ENCODE results near the gene ESPL1. TPM values are rescaled to one million over a fixed set of nuclear protein-coding genes. Genes with fewer than 3 reads are reported as not detected.

The ESPL1 gene
- total RNA-seq, 1 donor from 2014 or later: 0.17 TPM

DNA sequence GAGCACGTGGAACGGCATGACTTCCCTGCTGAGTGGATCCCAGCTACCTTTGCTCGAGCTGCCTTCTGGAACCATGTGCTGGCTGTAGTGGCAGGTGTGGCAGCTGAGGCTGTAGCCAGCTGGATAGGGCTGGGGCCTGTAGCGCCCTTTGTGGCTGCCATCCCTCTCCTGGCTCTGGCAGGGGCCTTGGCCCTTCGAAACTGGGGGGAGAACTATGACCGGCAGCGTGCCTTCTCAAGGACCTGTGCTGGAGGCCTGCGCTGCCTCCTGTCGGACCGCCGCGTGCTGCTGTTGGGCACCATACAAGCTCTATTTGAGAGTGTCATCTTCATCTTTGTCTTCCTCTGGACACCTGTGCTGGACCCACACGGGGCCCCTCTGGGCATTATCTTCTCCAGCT, 14.8 kb upstream of the ESPL1 start:
- DNase-seq (no peak), ATAC-seq (no peak)
- intact Hi-C loops (cut with micrococcal nuclease): loop anchor here (5.0 kb wide), 1 partner anchor 36 kb away; no protein-coding TSS in a partner anchor

DNA sequence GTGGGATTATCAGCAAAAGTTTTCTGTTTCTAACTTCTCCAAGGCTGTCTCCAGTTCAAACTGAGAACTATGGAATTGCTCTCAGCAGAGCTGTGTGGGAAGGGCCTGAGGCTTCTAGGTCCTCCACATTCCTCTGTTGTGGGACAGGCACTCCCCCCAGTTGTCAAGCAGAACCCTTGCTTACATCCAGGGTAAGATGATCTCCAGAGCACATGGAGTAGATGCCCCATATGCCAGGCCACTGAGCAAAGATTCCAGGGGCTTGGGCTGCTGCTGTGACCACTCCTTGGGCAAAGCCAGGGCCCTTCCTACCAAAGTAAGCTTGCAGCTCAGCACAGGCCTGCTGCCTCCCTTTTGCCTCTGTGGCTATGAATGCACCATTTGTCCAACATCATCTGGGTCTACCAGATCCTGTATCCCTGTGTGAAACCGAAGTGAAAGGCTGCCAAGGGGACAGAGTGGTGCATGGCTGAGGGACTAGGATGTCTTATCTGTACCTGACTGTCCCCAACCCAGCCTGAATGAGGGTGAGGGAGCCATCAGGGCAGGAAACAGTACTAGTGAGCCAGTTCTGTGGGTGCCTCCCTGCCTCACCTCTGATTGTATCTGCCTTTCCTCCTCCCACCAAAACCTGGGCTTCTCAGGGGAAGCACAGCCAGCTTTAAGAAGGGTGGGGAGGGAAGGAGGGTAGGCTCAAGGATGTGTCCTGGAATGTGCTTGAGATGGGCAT, 13.1 kb upstream of the ESPL1 start:
- intact Hi-C loops (cut with micrococcal nuclease): loop anchor here (5.0 kb wide), 1 partner anchor 38 kb away; no protein-coding TSS in a partner anchor
- DNase-seq (no peak), ATAC-seq (no peak)

DNA sequence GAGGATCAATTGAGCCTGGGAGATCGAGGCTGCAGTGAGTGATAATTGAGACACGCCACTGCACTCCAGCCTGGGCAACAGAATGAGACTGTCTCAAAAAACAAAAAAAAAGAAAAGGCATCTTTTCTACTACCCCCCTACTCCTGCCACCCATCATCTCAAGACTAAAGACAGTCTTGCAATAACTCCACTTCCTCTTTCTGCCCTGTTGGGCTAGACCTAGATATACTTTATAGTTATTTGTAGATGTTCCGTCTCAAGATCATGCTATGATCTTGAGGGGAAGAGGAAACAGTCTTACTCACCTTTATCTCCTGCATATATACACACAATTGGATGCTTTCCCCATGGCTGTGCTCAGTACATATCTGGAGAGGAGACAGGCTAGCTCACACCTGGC, 12.1 kb upstream of the ESPL1 start:
- DNase-seq: no peak
- intact Hi-C loops (cut with micrococcal nuclease): no loop called here
- no peak for ATAC-seq

DNA sequence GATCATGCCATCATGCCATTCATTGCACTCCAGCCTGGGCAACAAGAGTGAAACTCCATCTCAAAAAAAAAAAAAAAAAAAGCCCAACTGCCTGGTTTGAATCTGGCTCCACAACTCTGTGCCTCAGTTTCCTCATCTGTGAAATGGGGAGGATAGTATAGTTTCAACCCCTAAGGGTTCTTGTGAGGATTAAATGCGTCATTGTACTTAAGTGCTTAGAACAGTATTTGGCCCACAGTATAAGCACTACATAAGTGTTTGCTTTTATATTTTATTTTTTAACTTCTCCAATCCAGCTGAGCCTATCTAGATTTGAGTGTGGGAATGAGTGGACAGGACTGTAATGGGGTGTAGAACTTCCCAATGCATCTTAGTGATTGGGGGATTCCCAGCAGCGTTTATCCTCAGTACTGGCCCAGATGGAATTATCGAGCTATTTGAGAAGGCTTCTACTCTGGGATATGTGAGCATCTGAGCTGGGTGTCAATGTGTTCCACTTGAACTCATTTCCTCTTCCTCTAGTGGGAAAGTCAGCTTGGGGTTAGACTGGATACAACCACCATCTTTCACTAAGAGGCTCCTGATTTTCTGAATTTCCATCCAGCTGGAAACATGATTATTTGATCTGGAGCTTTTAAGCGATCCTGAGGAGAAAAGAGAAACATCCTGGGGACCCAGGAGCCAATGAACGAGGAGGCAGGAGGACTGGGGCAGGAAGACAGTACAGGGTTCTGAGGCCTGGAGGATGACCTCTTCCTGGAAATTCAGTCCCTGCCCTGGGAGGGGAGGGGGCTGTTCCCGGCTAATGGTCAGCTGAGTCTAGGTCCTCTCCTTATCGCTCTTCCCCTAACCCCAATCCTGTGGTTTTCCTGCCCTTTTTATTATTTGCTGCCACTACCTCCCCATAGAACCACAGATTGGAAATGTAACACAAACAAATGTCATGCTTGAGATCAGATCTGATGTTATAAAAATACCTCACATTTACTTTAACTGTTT, 9.3 kb upstream of the ESPL1 start:
- ATAC-seq: no peak
- intact Hi-C loops (cut with micrococcal nuclease): no loop called here

DNA sequence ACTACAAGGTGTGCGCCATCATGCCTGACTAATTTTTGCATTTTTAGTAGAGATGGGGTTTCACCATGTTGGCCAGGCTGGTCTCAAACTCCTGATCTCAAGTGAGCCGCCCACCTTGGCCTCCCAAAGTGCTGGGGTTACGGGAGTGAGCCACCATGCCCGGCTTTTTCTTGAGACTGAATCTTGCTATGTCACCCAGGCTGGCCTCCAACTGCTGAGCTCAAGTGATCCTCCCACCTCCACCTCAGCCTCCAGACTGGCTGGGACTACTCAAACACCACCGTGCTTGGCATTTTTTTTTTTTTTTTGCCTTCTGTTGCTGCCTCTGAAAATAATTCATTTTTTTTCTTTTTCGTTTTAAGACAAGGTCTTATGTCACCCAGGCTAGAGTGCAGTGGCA, 8.2 kb upstream of the ESPL1 start:
- DNase-seq (no peak), ATAC-seq (no peak)
- intact Hi-C loops (cut with micrococcal nuclease): no loop called here

More for the DNA sequence above, 9.3 kb upstream of the ESPL1 start:
- no peak for DNase-seq

DNA sequence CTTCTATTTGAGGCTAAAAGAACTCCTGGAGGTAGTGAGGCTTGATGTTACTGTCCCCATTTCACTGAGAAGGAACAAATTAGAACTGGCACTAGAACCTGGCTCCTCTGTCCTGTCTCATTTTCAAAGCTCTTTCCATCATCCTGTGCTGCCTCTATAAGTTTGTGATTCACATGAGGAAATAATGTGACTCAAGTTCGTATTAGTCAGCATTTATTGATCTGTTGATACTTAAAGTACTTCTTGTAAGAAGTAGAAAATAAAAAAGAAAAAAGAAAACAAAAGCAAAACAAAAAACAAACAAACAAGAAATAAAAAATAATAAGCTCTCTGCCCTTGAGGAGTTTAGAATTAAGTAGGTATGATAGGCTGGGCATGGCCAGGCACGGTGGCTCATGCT, 2.3 kb upstream of the ESPL1 start:
- no peak for DNase-seq
- no peak for ATAC-seq
- intact Hi-C loops (cut with micrococcal nuclease): no loop called here

DNA sequence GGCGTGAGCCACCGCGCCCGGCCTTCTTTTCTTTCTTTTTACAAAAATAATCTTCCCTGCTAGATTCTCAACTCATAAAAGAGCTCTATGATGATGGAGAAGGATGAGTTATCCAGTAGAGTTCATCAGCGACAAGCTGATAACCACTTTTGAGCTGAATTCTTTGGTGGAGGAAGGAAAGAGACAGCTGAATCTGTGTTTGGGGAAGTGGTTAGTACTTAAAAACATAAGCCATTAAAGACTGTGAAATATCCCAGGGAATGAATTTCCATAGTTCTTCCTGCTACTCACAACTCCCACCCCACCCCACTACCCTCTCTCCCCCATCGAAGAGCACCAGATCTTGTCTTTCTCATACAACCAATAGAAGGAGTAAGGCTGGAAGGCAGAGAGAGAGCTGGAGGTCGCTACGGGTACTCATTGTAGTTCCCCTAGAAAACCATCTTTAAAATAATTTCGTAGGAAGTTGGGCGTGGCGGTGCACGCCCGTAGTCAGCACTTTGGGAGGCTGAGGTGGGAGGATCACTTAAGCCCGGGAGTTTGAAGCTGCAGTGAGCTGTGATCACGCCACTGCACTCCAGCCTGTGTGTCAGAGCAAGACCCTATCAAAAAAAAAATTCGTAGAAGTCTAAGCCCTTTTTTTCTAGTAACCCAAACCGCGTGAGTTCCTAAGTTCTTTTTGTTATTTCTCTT, 647 bp upstream of the ESPL1 start:
- intact Hi-C loops (cut with micrococcal nuclease): no loop called here
- DNase-seq: no peak
- peak; percentile 58 for ATAC-seq

DNA sequence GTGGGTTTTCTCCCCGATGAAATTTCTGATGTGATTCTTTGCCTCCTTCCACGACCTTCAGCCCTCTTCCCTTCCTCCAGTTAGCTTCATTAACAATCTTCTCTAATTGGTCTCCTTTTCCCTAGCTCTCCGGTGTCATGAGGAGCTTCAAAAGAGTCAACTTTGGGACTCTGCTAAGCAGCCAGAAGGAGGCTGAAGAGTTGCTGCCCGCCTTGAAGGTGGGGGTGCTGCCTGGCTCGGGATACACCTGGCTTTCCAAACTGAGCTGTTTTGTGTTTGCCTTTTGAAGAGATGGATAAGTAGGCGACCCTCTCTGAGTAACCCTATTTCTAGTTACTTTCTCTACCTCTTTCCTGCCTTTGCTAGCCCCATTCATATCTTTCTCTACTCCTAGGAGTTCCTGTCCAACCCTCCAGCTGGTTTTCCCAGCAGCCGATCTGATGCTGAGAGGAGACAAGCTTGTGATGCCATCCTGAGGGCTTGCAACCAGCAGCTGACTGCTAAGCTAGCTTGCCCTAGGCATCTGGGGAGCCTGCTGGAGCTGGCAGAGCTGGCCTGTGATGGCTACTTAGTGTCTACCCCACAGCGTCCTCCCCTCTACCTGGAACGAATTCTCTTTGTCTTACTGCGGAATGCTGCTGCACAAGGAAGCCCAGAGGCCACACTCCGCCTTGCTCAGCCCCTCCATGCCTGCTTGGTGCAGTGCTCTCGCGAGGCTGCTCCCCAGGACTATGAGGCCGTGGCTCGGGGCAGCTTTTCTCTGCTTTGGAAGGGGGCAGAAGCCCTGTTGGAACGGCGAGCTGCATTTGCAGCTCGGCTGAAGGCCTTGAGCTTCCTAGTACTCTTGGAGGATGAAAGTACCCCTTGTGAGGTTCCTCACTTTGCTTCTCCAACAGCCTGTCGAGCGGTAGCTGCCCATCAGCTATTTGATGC, 797 bp downstream of the ESPL1 start:
- no peak for DNase-seq
- ATAC-seq: no peak
- intact Hi-C loops (cut with micrococcal nuclease): no loop called here

DNA sequence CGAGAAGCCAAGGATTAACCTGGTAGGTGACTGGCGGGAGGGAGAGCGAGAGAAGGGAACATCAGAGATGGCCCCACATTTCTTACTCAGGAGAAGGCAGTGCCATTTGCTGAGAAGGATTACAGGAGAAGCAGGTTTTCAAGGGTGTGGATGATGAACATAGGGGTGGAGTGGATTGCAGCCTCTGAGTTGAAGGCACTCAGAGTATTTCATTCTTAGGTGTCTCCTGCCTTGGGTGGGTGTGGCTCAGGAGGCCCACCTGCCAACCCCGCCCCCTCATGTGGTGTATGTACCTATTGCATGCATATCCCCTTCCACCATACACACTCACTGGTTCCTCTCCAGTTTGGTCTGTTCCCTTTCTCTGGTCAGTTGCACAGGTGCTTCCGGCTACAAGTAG, 6.3 kb downstream of the ESPL1 start:
- DNase-seq (no peak), ATAC-seq (no peak)
- intact Hi-C loops (cut with micrococcal nuclease): no loop called here

DNA sequence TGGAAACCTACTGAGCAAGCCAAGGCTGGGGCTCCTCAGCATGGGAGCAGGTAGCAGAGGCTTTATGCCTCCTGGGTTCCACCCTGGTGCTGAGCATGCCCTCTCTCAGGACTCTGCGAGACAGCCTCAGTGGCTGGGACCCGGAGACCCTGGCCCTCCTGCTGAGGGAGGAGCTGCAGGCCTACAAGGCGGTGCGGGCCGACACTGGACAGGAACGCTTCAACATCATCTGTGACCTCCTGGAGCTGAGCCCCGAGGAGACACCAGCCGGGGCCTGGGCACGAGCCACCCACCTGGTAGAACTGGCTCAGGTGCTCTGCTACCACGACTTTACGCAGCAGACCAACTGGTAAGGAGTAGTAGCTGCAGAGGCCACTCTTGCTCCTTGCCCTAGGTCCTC, 8.4 kb downstream of the ESPL1 start:
- DNase-seq (no peak), ATAC-seq (no peak)
- intact Hi-C loops (cut with micrococcal nuclease): no loop called here

DNA sequence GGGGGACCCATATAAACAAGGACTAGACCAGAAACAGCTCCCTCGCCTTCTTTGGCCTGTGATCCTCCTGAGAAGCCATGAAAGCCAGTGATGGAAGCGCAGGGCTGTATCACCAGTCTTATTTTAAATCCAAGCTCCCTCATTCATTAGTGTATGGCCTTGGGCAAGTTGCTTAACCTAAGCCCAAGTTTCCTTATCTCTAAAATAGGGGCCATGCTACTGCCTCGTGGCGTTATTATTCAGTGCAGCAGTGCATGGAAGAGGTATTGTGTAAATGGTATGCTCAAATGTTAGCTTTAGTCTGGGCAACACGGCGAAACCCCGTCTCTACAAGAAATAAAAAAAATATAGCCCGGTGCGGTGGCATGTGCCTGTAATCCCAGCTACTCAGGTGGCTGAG, 9.9 kb downstream of the ESPL1 start:
- intact Hi-C loops (cut with micrococcal nuclease): no loop called here
- ATAC-seq (no peak), DNase-seq (no peak)

DNA sequence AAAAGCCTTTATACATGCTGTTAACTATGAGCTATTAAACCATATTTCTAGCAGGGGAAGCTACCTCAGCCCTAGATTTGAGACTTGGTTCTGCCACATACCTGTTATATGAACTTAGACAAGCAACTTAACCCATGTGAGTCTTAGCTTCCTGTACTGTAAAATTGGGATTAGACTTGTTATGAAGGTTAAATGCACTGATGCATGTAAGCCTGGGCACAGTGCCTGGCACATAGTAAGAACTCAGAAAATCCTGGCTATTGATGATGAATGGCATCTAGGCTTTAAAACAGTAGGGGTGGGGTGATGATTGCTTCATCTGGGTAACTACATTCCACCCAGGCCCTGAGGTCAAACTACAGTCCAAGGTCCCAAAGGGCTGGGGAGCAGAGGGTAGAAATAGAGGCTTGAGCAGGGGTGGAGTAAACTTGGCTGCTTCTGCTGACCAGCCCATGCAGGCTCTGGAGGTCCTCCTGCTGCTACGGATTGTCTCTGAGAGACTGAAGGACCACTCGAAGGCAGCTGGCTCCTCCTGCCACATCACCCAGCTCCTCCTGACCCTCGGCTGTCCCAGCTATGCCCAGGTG, 11.3 kb downstream of the ESPL1 start:
- ATAC-seq: no peak
- intact Hi-C loops (cut with micrococcal nuclease): no loop called here

DNA sequence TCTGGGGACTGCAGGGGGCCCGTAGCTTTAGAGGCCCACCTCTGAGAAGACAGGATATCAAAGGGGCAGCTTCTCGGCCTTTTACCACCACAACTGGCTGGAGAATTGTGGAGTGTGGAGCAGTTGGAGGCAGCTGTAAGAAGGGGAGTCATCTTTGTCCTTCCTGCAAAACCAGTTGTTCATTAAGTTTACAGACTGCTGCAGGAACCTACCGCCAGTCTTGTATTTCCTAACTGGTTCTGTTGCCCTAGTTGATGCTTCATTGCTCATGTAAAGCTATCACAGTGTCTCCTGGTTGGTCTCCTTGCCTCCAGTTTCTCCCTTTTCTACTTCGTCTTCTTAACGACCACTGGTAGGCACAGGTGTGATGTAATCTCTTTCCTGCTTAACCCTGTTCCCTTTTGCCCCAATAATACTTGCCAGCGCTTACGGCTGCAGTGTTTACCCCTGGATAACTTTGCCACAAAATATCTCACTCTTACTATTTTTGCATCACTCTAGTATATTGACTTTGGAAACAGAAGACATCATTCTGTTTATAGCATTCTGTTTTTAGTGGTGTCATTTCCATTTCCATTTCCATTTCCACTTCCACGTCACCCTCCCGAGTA, 11.9 kb downstream of the ESPL1 start:
- ATAC-seq (no peak), DNase-seq (no peak)
- intact Hi-C loops (cut with micrococcal nuclease): no loop called here

More for the DNA sequence above, 11.3 kb downstream of the ESPL1 start:
- DNase-seq: no peak

DNA sequence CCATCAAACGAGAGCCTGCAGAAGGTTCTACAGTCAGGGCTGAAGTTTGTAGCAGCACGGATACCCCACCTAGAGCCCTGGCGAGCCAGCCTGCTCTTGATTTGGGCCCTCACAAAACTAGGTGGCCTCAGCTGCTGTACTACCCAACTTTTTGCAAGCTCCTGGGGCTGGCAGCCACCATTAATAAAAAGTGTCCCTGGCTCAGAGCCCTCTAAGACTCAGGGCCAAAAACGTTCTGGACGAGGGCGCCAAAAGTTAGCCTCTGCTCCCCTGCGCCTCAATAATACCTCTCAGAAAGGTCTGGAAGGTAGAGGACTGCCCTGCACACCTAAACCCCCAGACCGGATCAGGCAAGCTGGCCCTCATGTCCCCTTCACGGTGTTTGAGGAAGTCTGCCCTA, 18.3 kb downstream of the ESPL1 start:
- DNase-seq: no peak
- intact Hi-C loops (cut with micrococcal nuclease): loop anchor here (5.0 kb wide), 1 partner anchor 74 kb away; no protein-coding TSS in a partner anchor
- ATAC-seq: peak; percentile 30

DNA sequence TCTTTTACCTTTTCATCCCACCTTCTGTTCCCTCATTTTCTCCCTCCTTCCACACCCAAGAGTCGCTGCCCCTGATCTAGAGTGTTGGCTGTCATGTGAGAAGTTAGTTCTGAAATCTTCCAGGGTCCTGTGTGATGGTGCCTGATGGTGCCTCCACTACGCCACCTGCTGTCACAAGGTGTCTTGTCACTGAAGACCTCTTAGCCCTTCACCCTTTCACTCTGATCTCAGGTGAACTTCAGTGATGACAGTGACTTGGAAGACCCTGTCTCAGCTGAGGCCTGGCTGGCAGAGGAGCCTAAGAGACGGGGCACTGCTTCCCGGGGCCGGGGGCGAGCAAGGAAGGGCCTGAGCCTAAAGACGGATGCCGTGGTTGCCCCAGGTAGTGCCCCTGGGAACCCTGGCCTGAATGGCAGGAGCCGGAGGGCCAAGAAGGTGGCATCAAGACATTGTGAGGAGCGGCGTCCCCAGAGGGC, 19.7 kb downstream of the ESPL1 start:
- intact Hi-C loops (cut with micrococcal nuclease): loop anchor here (5.0 kb wide), 1 partner anchor 75 kb away; no protein-coding TSS in a partner anchor
- ATAC-seq (peak; percentile 85), DNase-seq (peak; percentile 78)

DNA sequence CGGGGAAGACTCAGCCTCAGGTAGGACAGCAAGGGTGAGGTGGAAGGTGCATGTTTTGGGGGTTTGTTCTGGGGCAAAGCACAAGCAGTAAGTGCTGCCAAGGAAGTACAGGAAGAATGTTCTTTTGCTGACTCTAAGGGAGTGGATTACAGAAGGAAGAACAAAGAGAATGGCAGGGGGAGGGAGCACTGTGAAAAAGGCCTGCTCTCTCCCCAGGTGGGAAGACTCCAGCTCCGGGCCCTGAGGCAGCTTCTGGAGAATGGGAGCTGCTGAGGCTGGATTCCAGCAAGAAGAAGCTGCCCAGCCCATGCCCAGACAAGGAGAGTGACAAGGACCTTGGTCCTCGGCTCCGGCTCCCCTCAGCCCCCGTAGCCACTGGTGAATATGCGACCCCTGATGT, 20.2 kb downstream of the ESPL1 start:
- no peak for ATAC-seq
- intact Hi-C loops (cut with micrococcal nuclease): loop anchor here (5.0 kb wide), 1 partner anchor 76 kb away; no protein-coding TSS in a partner anchor
- no peak for DNase-seq

DNA sequence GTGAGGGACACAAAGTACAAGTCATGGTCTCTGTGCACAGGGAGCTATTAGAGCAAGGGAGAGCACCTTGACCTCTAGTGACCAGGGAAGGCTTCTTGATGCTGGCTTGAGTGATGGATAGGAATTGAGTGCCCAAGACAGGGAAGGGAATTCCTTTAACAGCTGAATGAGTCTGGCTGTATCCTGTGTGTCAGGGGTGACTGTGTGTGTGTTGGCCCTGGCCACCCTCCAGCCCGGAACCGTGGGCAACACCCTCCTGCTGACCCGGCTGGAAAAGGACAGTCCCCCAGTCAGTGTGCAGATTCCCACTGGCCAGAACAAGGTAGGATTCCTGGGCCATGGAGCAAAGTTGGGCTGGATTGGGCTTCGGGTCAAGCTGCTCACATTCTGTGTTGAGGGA, 21.8 kb downstream of the ESPL1 start:
- intact Hi-C loops (cut with micrococcal nuclease): loop anchor here (5.0 kb wide), 1 partner anchor 78 kb away; no protein-coding TSS in a partner anchor
- DNase-seq: no peak
- no peak for ATAC-seq
